Measurements from ENCODE around the gene MAGI3. TPM values are rescaled to one million over a fixed set of nuclear protein-coding genes. Genes with fewer than 3 reads are reported as not detected.

The MAGI3 gene
- polyA plus RNA-seq, 1 donor from 2014 or later: 10.8 TPM

DNA sequence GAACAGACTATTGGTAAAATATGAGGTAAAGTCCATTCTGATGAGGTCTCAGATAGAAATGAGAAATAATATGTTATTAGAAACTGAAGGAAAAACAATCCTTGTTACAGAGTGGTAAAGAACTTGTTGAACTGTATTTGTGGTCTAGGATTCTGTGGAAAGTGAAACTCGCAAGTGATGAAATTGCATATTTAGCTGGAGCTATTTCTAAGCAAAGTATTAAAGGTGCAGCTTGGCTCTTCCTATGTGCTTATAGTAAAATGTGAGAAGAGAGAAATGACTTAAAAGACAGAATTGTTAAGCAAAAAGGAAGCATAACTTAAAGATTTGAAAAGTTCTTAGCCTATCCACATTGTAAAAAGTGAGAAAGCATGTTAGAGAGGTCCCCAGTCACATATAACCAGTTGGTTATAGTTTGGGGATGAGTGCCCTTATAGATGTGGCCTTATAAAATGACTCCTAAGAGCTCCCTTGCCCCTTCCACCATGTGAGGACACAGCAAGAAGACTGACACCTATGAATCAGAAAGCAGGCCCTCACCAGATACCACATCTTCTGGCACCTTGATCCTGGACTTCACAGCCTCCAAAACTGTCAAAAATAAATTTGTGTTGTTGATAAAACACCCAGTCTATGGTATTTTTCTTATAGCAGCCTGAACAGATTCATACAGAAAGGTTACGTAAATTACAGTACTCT, 344.2 kb downstream of the MAGI3 start:
- H4K20me1 ChIP-seq (ENCODE audit: insufficient read depth): no peaks in the 10 kb centered on the region
- H3K27ac ChIP-seq (ENCODE audit: low read length): no peak overlapping the region
- H3K27me3 ChIP-seq (ENCODE audit: insufficient read depth, low read depth, low read length): no peaks in the 10 kb centered on the region
- no peak overlapping the region for H2AFZ ChIP-seq (ENCODE audit: low read depth, low read length)
- H3K9me2 ChIP-seq (ENCODE audit: insufficient read depth, low read length): no peaks in the 10 kb centered on the region
- TF ChIP-seq SMC3 (conservative IDR thresholded peaks at IDR 0.05; ENCODE audit: poor library complexity): no peak
- TF ChIP-seq EZH2 (IDR thresholded peaks at IDR 0.05; ENCODE audit: borderline replicate concordance, insufficient read depth, low read length, poor library complexity, severe bottlenecking): no peak
- TF ChIP-seq TAF1 (IDR thresholded peaks at IDR 0.05; ENCODE audit: low read depth): no peak
- TF ChIP-seq, protein P1, sequence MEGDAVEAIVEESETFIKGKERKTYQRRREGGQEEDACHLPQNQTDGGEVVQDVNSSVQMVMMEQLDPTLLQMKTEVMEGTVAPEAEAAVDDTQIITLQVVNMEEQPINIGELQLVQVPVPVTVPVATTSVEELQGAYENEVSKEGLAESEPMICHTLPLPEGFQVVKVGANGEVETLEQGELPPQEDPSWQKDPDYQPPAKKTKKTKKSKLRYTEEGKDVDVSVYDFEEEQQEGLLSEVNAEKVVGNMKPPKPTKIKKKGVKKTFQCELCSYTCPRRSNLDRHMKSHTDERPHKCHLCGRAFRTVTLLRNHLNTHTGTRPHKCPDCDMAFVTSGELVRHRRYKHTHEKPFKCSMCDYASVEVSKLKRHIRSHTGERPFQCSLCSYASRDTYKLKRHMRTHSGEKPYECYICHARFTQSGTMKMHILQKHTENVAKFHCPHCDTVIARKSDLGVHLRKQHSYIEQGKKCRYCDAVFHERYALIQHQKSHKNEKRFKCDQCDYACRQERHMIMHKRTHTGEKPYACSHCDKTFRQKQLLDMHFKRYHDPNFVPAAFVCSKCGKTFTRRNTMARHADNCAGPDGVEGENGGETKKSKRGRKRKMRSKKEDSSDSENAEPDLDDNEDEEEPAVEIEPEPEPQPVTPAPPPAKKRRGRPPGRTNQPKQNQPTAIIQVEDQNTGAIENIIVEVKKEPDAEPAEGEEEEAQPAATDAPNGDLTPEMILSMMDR (IDR thresholded peaks at IDR 0.05; ENCODE audit: poor library complexity, severe bottlenecking): no peak
- TF ChIP-seq, protein P2, sequence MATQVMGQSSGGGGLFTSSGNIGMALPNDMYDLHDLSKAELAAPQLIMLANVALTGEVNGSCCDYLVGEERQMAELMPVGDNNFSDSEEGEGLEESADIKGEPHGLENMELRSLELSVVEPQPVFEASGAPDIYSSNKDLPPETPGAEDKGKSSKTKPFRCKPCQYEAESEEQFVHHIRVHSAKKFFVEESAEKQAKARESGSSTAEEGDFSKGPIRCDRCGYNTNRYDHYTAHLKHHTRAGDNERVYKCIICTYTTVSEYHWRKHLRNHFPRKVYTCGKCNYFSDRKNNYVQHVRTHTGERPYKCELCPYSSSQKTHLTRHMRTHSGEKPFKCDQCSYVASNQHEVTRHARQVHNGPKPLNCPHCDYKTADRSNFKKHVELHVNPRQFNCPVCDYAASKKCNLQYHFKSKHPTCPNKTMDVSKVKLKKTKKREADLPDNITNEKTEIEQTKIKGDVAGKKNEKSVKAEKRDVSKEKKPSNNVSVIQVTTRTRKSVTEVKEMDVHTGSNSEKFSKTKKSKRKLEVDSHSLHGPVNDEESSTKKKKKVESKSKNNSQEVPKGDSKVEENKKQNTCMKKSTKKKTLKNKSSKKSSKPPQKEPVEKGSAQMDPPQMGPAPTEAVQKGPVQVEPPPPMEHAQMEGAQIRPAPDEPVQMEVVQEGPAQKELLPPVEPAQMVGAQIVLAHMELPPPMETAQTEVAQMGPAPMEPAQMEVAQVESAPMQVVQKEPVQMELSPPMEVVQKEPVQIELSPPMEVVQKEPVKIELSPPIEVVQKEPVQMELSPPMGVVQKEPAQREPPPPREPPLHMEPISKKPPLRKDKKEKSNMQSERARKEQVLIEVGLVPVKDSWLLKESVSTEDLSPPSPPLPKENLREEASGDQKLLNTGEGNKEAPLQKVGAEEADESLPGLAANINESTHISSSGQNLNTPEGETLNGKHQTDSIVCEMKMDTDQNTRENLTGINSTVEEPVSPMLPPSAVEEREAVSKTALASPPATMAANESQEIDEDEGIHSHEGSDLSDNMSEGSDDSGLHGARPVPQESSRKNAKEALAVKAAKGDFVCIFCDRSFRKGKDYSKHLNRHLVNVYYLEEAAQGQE (IDR thresholded peaks at IDR 0.05; ENCODE audit: borderline replicate concordance): no peak
- TF ChIP-seq EP300 (conservative IDR thresholded peaks at IDR 0.05; ENCODE audit: poor library complexity, severe bottlenecking): no peak
- no peak for TF ChIP-seq MXI1 (conservative IDR thresholded peaks at IDR 0.05; ENCODE audit: poor library complexity, severe bottlenecking)
- TF ChIP-seq POLR2AphosphoS5 (IDR thresholded peaks at IDR 0.05): no peak
- TF ChIP-seq RAD21 (conservative IDR thresholded peaks at IDR 0.05): no peak
- no peaks in the 10 kb centered on the region for H3K79me2 ChIP-seq (replicated peaks; ENCODE audit: insufficient read depth, low read length)
- H3K36me3 ChIP-seq (ENCODE audit: insufficient read depth, low read length): peaks cover 2% of the 10 kb centered on the region
- no peak overlapping the region for H3K4me2 ChIP-seq (ENCODE audit: low read length)
- H3K4me3 ChIP-seq (ENCODE audit: low read length): no peak overlapping the region
- no peak overlapping the region for H3K9ac ChIP-seq (ENCODE audit: low read length)
- no peaks in the 10 kb centered on the region for H3F3A ChIP-seq (ENCODE audit: insufficient read depth, low read length, poor library complexity, severe bottlenecking)
- no peaks in the 10 kb centered on the region for H3K9me3 ChIP-seq (ENCODE audit: low read length)

Small RNAs within 50 kb of the gene (small RNA-seq; reads per million reads assigned to genes)
- gene MTND5P20: 0 reads per million in 3 experiments

All from neural cell (in vitro differentiated cells).